H9 (cell line): ENCODE data around the gene FOXQ1. TPM values are rescaled to one million over a fixed set of nuclear protein-coding genes. Genes with fewer than 3 reads are reported as not detected.

Source experiments
- DNase-seq: peaks from one replicate; pipeline ENCODE4 v3.0.0-alpha.2; 2017
- H2AFZ ChIP-seq: one replicate; pipeline ENCODE4 v1.6.1; 2013; ENCODE audit warnings: mild to moderate bottlenecking, low read length, control low read depth, moderate library complexity
- H2AK5ac ChIP-seq: 2 replicates; pipeline ENCODE4 v1.6.1; 2013; ENCODE audit warnings: low read length, control low read depth, mixed read lengths; ENCODE audit not compliant: insufficient read length
- H2BK120ac ChIP-seq: one replicate; pipeline ENCODE4 v1.6.1; 2013; ENCODE audit warnings: low read depth, mild to moderate bottlenecking, low read length, control low read depth, inconsistent platforms; ENCODE audit not compliant: poor library complexity, severe bottlenecking
- H2BK12ac ChIP-seq: 2 replicates; pipeline ENCODE4 v1.6.1; 2013; ENCODE audit warnings: low read length, control low read depth, mixed read lengths, low read depth; ENCODE audit not compliant: insufficient read length
- H2BK15ac ChIP-seq: 2 replicates; pipeline ENCODE4 v1.6.1; 2013; ENCODE audit warnings: low read depth, low read length, control low read depth
- H2BK20ac ChIP-seq: one replicate; pipeline ENCODE4 v1.6.1; 2013; ENCODE audit warnings: low read depth, mild to moderate bottlenecking, low read length, control low read depth, inconsistent platforms; ENCODE audit not compliant: poor library complexity, severe bottlenecking
- H2BK5ac ChIP-seq: 2 replicates; pipeline ENCODE4 v1.6.1; 2013; ENCODE audit warnings: low read length, control low read depth, mixed read lengths; ENCODE audit not compliant: insufficient read length
- H3K14ac ChIP-seq: 2 replicates; pipeline ENCODE4 v1.6.1; 2013; ENCODE audit warnings: low read length, control low read depth; ENCODE audit not compliant: insufficient read depth
- H3K18ac ChIP-seq: 2 replicates; pipeline ENCODE4 v1.6.1; 2013; ENCODE audit warnings: low read depth, mild to moderate bottlenecking, mixed read lengths, low read length, control low read depth; ENCODE audit not compliant: insufficient read length
- H3K23ac ChIP-seq: 2 replicates; pipeline ENCODE4 v1.6.1; 2013; ENCODE audit warnings: low read length, control low read depth, mixed read lengths, low read depth; ENCODE audit not compliant: insufficient read length
- H3K23me2 ChIP-seq: 2 replicates; pipeline ENCODE4 v1.6.1; 2013; ENCODE audit warnings: low read depth, mild to moderate bottlenecking, mixed read lengths, low read length, control low read depth; ENCODE audit not compliant: insufficient read length, poor library complexity, severe bottlenecking
- H3K27ac ChIP-seq: 2 replicates; pipeline ENCODE4 v1.5.1; 2013; ENCODE audit warnings: low read length, control low read depth, mixed read lengths, low read depth; ENCODE audit not compliant: insufficient read length
- H3K27me3 ChIP-seq: 2 replicates; pipeline ENCODE4 v1.6.1; 2013; ENCODE audit warnings: low read length, control low read depth, inconsistent platforms; ENCODE audit not compliant: insufficient read depth
- H3K4ac ChIP-seq: 2 replicates; pipeline ENCODE4 v1.6.1; 2013; ENCODE audit warnings: low read depth, mild to moderate bottlenecking, control low read depth, inconsistent platforms, low read length, moderate library complexity
- H3K4me1 ChIP-seq: 2 replicates; pipeline ENCODE4 v1.6.1; 2013; ENCODE audit warnings: low read length, control low read depth, inconsistent platforms; ENCODE audit not compliant: insufficient read depth
- H3K4me2 ChIP-seq: 2 replicates; pipeline ENCODE4 v1.6.1; 2013; ENCODE audit warnings: low read length, control low read depth, mixed read lengths; ENCODE audit not compliant: insufficient read length, insufficient read depth
- H3K56ac ChIP-seq: 2 replicates; pipeline ENCODE4 v1.6.1; 2013; ENCODE audit warnings: low read depth, mild to moderate bottlenecking, mixed read lengths, low read length, control low read depth; ENCODE audit not compliant: insufficient read length
- H3K79me1 ChIP-seq: 2 replicates; pipeline ENCODE4 v1.6.1; 2013; ENCODE audit warnings: low read depth, mild to moderate bottlenecking, moderate library complexity, low read length, control low read depth, inconsistent platforms; ENCODE audit not compliant: insufficient read depth, poor library complexity, severe bottlenecking
- H3K79me2 ChIP-seq: 2 replicates; pipeline ENCODE4 v1.6.1; 2013; ENCODE audit warnings: low read length, control low read depth, inconsistent platforms; ENCODE audit not compliant: insufficient read depth
- H3K9ac ChIP-seq: 2 replicates; pipeline ENCODE4 v1.6.1; 2013; ENCODE audit warnings: low read length, control low read depth, mixed read lengths; ENCODE audit not compliant: insufficient read length; ENCODE audit errors: extremely low read depth
- H3K9me3 ChIP-seq: one replicate; pipeline ENCODE4 v1.6.1; 2013; ENCODE audit warnings: low read depth, low read length, inconsistent platforms; ENCODE audit not compliant: control insufficient read depth
- H3T11ph ChIP-seq: one replicate; pipeline ENCODE4 v1.6.1; 2013; ENCODE audit warnings: mild to moderate bottlenecking, low read length, control low read depth, inconsistent platforms
- H4K20me1 ChIP-seq: one replicate; pipeline ENCODE4 v1.6.1; 2013; ENCODE audit not compliant: control insufficient read depth, insufficient read length, insufficient read depth
- H4K5ac ChIP-seq: 2 replicates; pipeline ENCODE4 v1.6.1; 2013; ENCODE audit warnings: low read depth, mild to moderate bottlenecking, mixed read lengths, low read length, control low read depth; ENCODE audit not compliant: insufficient read length
- H4K8ac ChIP-seq: replicated peaks from 2 replicates; pipeline ENCODE4 v1.6.1; 2013; ENCODE audit warnings: low read length, control low read depth, mixed read lengths, low read depth; ENCODE audit not compliant: insufficient read length
- H4K91ac ChIP-seq: 2 replicates; pipeline ENCODE4 v1.6.1; 2013; ENCODE audit warnings: low read depth, mild to moderate bottlenecking, moderate library complexity, mixed read lengths, low read length, control low read depth; ENCODE audit not compliant: insufficient read length
- H3K27ac Mint-ChIP-seq, 3 experiments: 2 replicates in 2 of 3; 3 replicates in 1 of 3; pipeline ENCODE4 v1.8.0; 2020 to 2021; ENCODE audit warnings: mixed read lengths in 3 of 3, mild to moderate bottlenecking in 1 of 3, moderate library complexity in 1 of 3
- H3K27me3 Mint-ChIP-seq: 2 replicates; pipeline ENCODE4 v1.8.0; 2021; ENCODE audit warnings: low read depth, mild to moderate bottlenecking, moderate library complexity, mixed read lengths
- H3K36me3 Mint-ChIP-seq, 3 experiments: 2 replicates in 2 of 3; 3 replicates in 1 of 3; pipeline ENCODE4 v1.8.0; 2020 to 2021; ENCODE audit warnings: low read depth in 3 of 3, mixed read lengths in 3 of 3; ENCODE audit not compliant: insufficient read depth in 1 of 3
- H3K4me1 Mint-ChIP-seq, 2 experiments: 2 replicates each; pipeline ENCODE4 v1.8.0; 2020; ENCODE audit warnings: mixed read lengths in 2 of 2
- H3K4me3 Mint-ChIP-seq, 2 experiments: 2 replicates in 1 of 2; 3 replicates in 1 of 2; pipeline ENCODE4 v1.8.0; 2020 to 2021; ENCODE audit warnings: mild to moderate bottlenecking in 2 of 2, mixed read lengths in 2 of 2, moderate library complexity in 1 of 2
- H3K9me3 Mint-ChIP-seq, 2 experiments: 2 replicates in 1 of 2; 3 replicates in 1 of 2; pipeline ENCODE4 v1.8.0; 2020; ENCODE audit warnings: mild to moderate bottlenecking in 2 of 2, mixed read lengths in 2 of 2, moderate library complexity in 1 of 2
- WGBS: extraction: QIAGEN DNeasy Blood & Tissue Kit; methylation state at CpG from one replicate; pipeline ENCODE4 v1.1.7; 2013; ENCODE audit warnings: missing lambda C conversion rate, low lambda C conversion rate, mixed read lengths; ENCODE audit not compliant: insufficient read length; ENCODE audit errors: extremely low coverage; 5-methylcytosine and 5-hydroxymethylcytosine counted together
- total RNA-seq: library from RNA; stranded (reverse); gene quantifications from 2 replicates; pipeline ENCODE4 v1.2.1, GENCODE V29; 2021
- TF ChIP-seq, protein P1 (sequence below): fragments of 200-600 bp; sonication (generic); conservative IDR thresholded peaks from 3 replicates; pipeline ENCODE4 v1.8.0; 2021; ENCODE audit warnings: antibody characterized with exemption, mild to moderate bottlenecking

The FOXQ1 gene
- total RNA-seq, 1 experiment from 2014 or later = 0.15 TPM

DNA sequence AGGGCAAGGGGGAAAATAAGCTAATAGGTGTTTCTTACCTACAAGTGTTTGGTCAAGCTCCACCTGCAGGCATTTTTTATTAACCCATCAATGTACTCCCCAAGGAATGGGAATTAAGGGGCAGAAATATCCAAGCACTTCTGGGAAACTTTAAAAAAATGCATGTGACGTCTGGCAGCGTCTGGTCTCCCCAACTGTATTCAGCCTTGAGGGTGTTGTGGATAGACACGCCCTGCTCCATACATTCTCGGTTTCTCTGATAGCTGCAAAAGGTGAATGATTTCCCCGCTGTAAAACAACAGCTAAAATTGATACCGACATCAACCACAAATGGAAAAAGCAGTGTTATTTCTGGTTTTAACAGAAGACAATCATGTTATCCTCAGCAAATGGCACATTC, 2.5 kb upstream of the FOXQ1 start:
- no peaks in the 10 kb centered on the region for H4K20me1 ChIP-seq
- H3K79me1 ChIP-seq = no peaks in the 10 kb centered on the region
- no peak overlapping the region for H3K27ac ChIP-seq
- no peak overlapping the region for H3K23ac ChIP-seq
- no peak overlapping the region for H2BK120ac ChIP-seq
- H4K8ac ChIP-seq = no peak overlapping the region
- peaks cover 0 to 5% of the 10 kb centered on the region in 2 experiments; a peak in 4 of 5 replicates for H3K9me3 Mint-ChIP-seq
- no peak overlapping the region for H3K4me2 ChIP-seq
- H3K9me3 ChIP-seq = no peaks in the 10 kb centered on the region
- H2BK15ac ChIP-seq = no peak overlapping the region
- WGBS = no CpG with 5 or more reads among the region's 6 CpGs
- no peaks in the 10 kb centered on the region; a peak in 1 of 7 replicates for H3K36me3 Mint-ChIP-seq
- peaks cover 9% of the 10 kb centered on the region for H3K23me2 ChIP-seq
- H3K14ac ChIP-seq = no peak overlapping the region
- no peak overlapping the region for H2AFZ ChIP-seq
- no peak overlapping the region for H3K4ac ChIP-seq
- H4K5ac ChIP-seq = no peak overlapping the region
- H3K56ac ChIP-seq = no peak overlapping the region
- TF ChIP-seq, protein P1, sequence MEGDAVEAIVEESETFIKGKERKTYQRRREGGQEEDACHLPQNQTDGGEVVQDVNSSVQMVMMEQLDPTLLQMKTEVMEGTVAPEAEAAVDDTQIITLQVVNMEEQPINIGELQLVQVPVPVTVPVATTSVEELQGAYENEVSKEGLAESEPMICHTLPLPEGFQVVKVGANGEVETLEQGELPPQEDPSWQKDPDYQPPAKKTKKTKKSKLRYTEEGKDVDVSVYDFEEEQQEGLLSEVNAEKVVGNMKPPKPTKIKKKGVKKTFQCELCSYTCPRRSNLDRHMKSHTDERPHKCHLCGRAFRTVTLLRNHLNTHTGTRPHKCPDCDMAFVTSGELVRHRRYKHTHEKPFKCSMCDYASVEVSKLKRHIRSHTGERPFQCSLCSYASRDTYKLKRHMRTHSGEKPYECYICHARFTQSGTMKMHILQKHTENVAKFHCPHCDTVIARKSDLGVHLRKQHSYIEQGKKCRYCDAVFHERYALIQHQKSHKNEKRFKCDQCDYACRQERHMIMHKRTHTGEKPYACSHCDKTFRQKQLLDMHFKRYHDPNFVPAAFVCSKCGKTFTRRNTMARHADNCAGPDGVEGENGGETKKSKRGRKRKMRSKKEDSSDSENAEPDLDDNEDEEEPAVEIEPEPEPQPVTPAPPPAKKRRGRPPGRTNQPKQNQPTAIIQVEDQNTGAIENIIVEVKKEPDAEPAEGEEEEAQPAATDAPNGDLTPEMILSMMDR = no peak
- H3K27ac Mint-ChIP-seq = no peak overlapping the region
- DNase-seq = no peak
- no peak overlapping the region for H2BK5ac ChIP-seq
- no peaks in the 10 kb centered on the region for H3K79me2 ChIP-seq
- H3K9ac ChIP-seq = no peak overlapping the region
- no peak overlapping the region for H2BK12ac ChIP-seq
- H3K4me3 Mint-ChIP-seq = no peak overlapping the region
- H3K27me3 ChIP-seq = peaks cover 48% of the 10 kb centered on the region
- no peak overlapping the region for H4K91ac ChIP-seq
- no peak overlapping the region for H2BK20ac ChIP-seq
- H3K4me1 Mint-ChIP-seq = peaks cover 17 to 22% of the 10 kb centered on the region in 2 experiments
- no peak overlapping the region for H2AK5ac ChIP-seq
- peaks cover 92% of the 10 kb centered on the region for H3K27me3 Mint-ChIP-seq
- H3K18ac ChIP-seq = no peak overlapping the region
- no peaks in the 10 kb centered on the region for H3K4me1 ChIP-seq
- no peak overlapping the region for H3T11ph ChIP-seq
